Mesothelial cell of epicardium (in vitro differentiated cells): ENCODE results near the gene FAM43A. TPM values are rescaled to one million over a fixed set of nuclear protein-coding genes. Genes with fewer than 3 reads are reported as not detected.

ENCODE experiments used
- DNase-seq, 2 experiments: peaks; one replicate each; pipeline ENCODE4 v3.0.0; 2021; ENCODE audit warnings: low spot score in 2 of 2; ENCODE audit not compliant: unreplicated experiment in 2 of 2
- H3K27ac Mint-ChIP-seq: 2 replicates; pipeline ENCODE4 v1.8.0; 2021; ENCODE audit warnings: mixed read lengths
- H3K27me3 Mint-ChIP-seq: 2 replicates; pipeline ENCODE4 v1.8.0; 2021; ENCODE audit warnings: low read depth, mixed read lengths
- H3K36me3 Mint-ChIP-seq: 2 replicates; pipeline ENCODE4 v1.8.0; 2021; ENCODE audit warnings: mixed read lengths
- H3K4me1 Mint-ChIP-seq: 2 replicates; pipeline ENCODE4 v1.8.0; 2021; ENCODE audit warnings: mixed read lengths
- H3K4me3 Mint-ChIP-seq: 2 replicates; pipeline ENCODE4 v1.8.0; 2021; ENCODE audit warnings: mild to moderate bottlenecking, moderate library complexity, mixed read lengths
- H3K9me3 Mint-ChIP-seq: 2 replicates; pipeline ENCODE4 v1.8.0; 2021; ENCODE audit warnings: mixed read lengths
- CTCF ChIP-seq: fragments of 200-600 bp; sonication (generic); IDR thresholded peaks from one replicate; pipeline ENCODE4 v1.5.0; 2021; ENCODE audit warnings: antibody characterized with exemption; ENCODE audit not compliant: unreplicated experiment
- total RNA-seq: library from RNA; stranded (reverse); gene quantifications from 3 replicates; pipeline ENCODE4 v1.2.1, GENCODE V29; 2021

FAM43A gene
- total RNA-seq, 1 donor from 2014 or later, result 11.3 TPM

DNA sequence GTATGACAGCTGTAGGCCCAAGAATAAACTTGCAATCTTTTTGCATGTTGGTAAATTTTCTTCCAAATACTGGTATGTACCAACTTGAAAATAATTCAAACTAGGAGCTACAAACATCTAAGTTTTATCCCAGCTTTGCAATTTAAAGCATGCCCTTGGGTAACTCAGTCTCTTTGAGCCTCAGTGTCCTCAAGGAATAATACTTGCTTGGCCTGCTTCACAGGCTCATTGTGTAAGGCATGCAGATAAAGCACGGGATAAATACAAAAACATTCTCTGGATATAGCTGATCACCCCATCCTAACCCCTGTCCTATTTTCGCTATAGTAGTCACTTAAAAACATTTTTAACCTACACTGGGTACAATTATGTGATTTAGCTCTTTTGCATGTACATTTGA, 42.9 kb upstream of the FAM43A start:
- Mint-ChIP-seq H3K4me3 (no peak overlapping the region), H3K27ac (no peak overlapping the region), H3K9me3 (no peaks in the 10 kb centered on the region), H3K27me3 (no peaks in the 10 kb centered on the region), H3K36me3 (peaks cover 42% of the 10 kb centered on the region), H3K4me1 (no peaks in the 10 kb centered on the region)
- no peak for DNase-seq
- TF ChIP-seq CTCF, result no peak

DNA sequence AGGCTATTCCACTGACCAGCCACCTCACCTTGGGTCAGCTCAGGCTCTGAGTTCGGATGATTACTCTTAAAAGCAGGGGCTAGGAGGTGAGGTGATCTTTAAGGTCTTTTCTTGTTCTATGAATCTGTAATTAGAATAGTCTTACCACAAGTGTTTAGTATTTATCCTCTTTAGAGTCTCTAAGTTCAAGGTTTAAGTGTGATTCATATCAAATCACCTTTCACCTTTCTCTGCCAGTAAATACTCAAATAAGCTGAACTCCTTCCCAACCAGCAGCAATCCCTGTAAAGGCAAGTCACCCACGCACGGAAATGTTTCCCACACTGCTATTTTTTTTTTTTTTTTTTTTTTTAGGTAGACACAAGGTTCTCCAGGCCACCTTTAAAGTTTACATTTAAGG, 37.9 kb upstream of the FAM43A start:
- H3K4me1 Mint-ChIP-seq, result no peaks in the 10 kb centered on the region
- no peak for DNase-seq
- no peak overlapping the region for H3K27ac Mint-ChIP-seq
- H3K27me3 Mint-ChIP-seq, result no peaks in the 10 kb centered on the region
- no peak for TF ChIP-seq CTCF
- H3K4me3 Mint-ChIP-seq, result no peak overlapping the region
- no peaks in the 10 kb centered on the region for H3K9me3 Mint-ChIP-seq
- peaks cover 60% of the 10 kb centered on the region for H3K36me3 Mint-ChIP-seq

DNA sequence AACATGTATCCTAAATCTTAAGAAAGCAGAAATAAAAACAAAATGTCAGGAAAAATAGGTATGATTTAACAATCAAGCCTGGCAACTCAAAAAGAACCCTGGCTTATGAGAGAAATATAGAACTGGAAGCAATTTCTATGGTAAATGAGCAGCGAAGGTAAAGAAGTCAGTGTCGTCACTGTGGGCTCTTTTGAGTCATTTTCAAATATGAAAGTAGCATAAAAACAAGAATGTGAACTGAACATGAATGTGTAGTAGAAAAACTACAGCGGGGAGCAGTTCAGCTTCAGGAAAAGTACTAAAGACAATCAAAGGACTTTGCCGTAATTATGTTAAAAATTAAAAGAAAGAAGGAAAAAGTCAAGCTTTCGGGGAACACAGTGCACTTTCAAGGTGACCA, 31.2 kb upstream of the FAM43A start:
- no peaks in the 10 kb centered on the region for H3K9me3 Mint-ChIP-seq
- no peaks in the 10 kb centered on the region for H3K27me3 Mint-ChIP-seq
- no peak overlapping the region for H3K4me3 Mint-ChIP-seq
- no peaks in the 10 kb centered on the region for H3K4me1 Mint-ChIP-seq
- no peak for DNase-seq
- no peak overlapping the region for H3K27ac Mint-ChIP-seq
- no peak for TF ChIP-seq CTCF
- H3K36me3 Mint-ChIP-seq, result peaks cover 63% of the 10 kb centered on the region

DNA sequence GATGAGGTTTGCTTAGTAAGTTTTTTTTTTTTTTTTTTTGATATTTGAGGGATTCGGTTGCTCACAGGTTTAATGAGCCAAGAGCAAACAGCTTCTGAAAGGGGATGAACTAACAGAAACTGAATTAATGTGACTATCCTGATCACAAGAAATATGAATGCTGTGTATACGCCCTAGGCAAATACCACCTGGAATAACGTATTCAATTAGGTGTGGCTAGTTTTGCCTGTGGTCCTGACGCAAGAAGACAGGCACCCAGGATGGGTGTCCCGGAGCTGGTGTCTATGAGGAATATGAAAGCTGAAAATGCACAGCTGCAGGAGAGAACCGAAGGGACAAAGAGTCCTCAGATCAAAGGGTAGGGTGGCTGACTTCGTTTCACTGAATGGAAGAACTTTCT, 28.2 kb upstream of the FAM43A start:
- H3K36me3 Mint-ChIP-seq, result peaks cover 39% of the 10 kb centered on the region
- TF ChIP-seq CTCF, result no peak
- no peak overlapping the region for H3K4me3 Mint-ChIP-seq
- no peaks in the 10 kb centered on the region for H3K27me3 Mint-ChIP-seq
- H3K9me3 Mint-ChIP-seq, result no peaks in the 10 kb centered on the region
- no peak overlapping the region for H3K27ac Mint-ChIP-seq
- H3K4me1 Mint-ChIP-seq, result no peaks in the 10 kb centered on the region
- no peak for DNase-seq

DNA sequence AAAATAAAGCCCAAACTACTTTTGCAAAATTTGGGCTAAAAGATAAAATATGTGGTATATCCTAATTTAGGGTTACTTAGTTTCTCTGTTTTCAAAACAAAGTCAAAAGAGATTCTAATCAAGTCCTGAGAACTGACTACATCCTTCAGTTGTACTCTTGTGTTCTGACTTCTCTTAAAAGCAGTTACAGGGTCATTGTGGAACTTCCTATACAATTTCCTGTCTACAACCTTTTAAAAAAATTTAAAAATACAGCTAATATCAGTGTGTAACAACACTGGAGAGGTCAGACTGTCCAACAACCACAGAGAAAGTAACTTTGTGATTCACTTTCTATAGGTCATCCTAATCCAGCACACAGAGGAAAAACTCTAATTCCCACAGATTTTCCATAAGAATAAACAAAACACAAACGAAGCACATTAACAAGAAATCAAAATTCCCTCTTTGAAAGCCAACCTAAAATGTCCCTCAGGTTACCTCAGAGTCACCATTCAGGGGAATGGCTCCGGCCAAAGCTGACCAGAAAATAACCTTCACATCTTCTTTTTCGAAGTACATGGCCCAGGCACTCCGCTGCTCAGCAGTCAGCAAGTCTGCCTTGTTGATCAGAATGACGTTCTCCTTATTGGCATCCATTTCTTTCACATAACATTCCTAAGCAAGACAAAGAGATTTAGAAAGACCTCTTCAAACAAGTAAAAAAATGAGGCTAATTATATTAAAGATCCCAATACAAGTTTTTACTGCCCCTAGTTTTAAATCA, 27.0 kb upstream of the FAM43A start:
- DNase-seq, result no peak
- H3K4me3 Mint-ChIP-seq, result no peak overlapping the region
- TF ChIP-seq CTCF, result no peak
- H3K4me1 Mint-ChIP-seq, result no peaks in the 10 kb centered on the region
- no peaks in the 10 kb centered on the region for H3K27me3 Mint-ChIP-seq
- H3K9me3 Mint-ChIP-seq, result no peaks in the 10 kb centered on the region
- H3K36me3 Mint-ChIP-seq, result peaks cover 33% of the 10 kb centered on the region
- H3K27ac Mint-ChIP-seq, result no peak overlapping the region
